Lower leg skin (tissue), 4 donors: ENCODE data around the gene ACOT11. TPM values are rescaled to one million over a fixed set of nuclear protein-coding genes. Genes with fewer than 3 reads are reported as not detected.

Experiments
- DNase-seq, 2 donors: peaks; one replicate each; pipeline ENCODE4 v3.0.0-alpha.2; 2019; ENCODE audit warnings: low spot score in 2 of 2
- H3K4me3 ChIP-seq: fragments of 200-600 bp; sonication (generic); 2 replicates; pipeline ENCODE4 v1.5.1; 2017; ENCODE audit warnings: mild to moderate bottlenecking, low read depth; ENCODE audit not compliant: poor library complexity, severe bottlenecking
- POLR2A ChIP-seq, 2 donors: fragments of 450-650 bp; IDR thresholded peaks; one replicate each; pipeline ENCODE4 v1.6.1; 2016 to 2017; ENCODE audit warnings: antibody characterized with exemption in 2 of 2, mild to moderate bottlenecking in 1 of 2, moderate library complexity in 1 of 2
- WGBS, 2 donors: methylation state at CpG; one replicate each; pipeline ENCODE4 v1.1.5; 2018; 5-methylcytosine and 5-hydroxymethylcytosine counted together
- intact Hi-C: fragments of 100-400 bp; cut with DNase I; formaldehyde crosslinking; loops from one replicate; pipeline ENCODE4 v1.15.0; 2023; ENCODE audit warnings: low total_unique reads
- total RNA-seq, 4 donors: library from RNA; depleted of rRNA; stranded (reverse); fragments of >200 nt; gene quantifications; one replicate each; pipeline ENCODE4 v1.1.0, GENCODE V29; 2016
- TF ChIP-seq, protein P1 (sequence below), 3 donors: fragments of 450-650 bp; IDR thresholded peaks; one replicate each; pipeline ENCODE4 v1.5.1; 2016; ENCODE audit warnings: antibody characterized with exemption in 3 of 3, mild to moderate bottlenecking in 3 of 3, moderate library complexity in 2 of 3

ACOT11 gene
- total RNA-seq, 4 donors from 2014 or later: 1.9 to 3.9 (median 2.2) TPM

GRCh38 chr1:54608566-54609230 is 60.7 kb downstream of the ACOT11 start:
- 86 to 88% methylated on average over 9 of the region's 9 CpGs for WGBS, 2 donors
- intact Hi-C loops: no loop called here
- peak in 1 of 2 donors; percentile 18 for DNase-seq
- no peak overlapping the region for H3K4me3 ChIP-seq
- TF ChIP-seq, protein P1, sequence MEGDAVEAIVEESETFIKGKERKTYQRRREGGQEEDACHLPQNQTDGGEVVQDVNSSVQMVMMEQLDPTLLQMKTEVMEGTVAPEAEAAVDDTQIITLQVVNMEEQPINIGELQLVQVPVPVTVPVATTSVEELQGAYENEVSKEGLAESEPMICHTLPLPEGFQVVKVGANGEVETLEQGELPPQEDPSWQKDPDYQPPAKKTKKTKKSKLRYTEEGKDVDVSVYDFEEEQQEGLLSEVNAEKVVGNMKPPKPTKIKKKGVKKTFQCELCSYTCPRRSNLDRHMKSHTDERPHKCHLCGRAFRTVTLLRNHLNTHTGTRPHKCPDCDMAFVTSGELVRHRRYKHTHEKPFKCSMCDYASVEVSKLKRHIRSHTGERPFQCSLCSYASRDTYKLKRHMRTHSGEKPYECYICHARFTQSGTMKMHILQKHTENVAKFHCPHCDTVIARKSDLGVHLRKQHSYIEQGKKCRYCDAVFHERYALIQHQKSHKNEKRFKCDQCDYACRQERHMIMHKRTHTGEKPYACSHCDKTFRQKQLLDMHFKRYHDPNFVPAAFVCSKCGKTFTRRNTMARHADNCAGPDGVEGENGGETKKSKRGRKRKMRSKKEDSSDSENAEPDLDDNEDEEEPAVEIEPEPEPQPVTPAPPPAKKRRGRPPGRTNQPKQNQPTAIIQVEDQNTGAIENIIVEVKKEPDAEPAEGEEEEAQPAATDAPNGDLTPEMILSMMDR (IDR thresholded peaks at IDR 0.05): no peak
- no peak for TF ChIP-seq POLR2A (IDR thresholded peaks at IDR 0.05)

DNA sequence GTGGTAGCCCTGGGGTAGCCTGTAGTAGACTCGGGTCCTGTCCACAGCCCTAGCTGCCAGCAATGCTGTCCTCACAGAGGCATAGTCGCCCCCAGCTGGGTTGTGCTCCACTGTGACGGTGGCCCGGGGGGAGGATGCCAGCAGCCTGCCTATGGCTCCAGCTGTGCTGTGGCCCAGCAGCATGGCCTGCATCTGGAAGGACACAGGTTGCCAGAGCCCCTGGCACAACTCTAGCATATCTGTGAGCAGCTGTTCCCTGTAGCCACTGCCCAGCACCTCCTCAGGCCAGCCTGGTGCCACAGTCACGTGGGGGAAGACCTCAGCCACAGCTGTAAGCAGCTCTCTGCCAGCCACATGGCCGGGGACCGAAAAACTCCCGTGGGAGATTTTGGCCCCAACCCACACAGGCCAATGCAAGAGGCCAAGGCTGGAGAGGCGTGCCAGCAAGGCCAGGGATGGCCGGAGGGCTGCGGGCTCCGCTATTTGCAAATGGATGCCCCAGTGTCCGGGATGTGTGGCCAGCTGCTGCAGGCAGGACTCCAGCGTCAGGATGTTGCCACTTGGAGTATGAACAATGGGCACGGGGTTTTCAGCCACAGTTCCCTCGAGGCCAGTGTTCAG is 61.4 kb downstream of the ACOT11 start:
- no peak for TF ChIP-seq POLR2A (IDR thresholded peaks at IDR 0.05)
- TF ChIP-seq, protein P1 (IDR thresholded peaks at IDR 0.05): no peak
- H3K4me3 ChIP-seq: no peak overlapping the region
- WGBS, 2 donors: 71 to 83% methylated on average over 4 to 10 of the region's 16 CpGs
- peak in 1 of 2 donors; percentile 78 for DNase-seq
- intact Hi-C loops: no loop called here

- WGBS, 2 donors: 81 to 83% methylated on average over 5 to 6 of the region's 6 CpGs
- H3K4me3 ChIP-seq: no peak overlapping the region
- no peak for TF ChIP-seq POLR2A (IDR thresholded peaks at IDR 0.05)
- TF ChIP-seq, protein P1 (IDR thresholded peaks at IDR 0.05): no peak
- peak in 1 of 2 donors; percentile 67 for DNase-seq
- intact Hi-C loops: no loop called here
These were observed 62.0 kb downstream of the ACOT11 start for GRCh38 chr1:54610048-54610447.

DNA sequence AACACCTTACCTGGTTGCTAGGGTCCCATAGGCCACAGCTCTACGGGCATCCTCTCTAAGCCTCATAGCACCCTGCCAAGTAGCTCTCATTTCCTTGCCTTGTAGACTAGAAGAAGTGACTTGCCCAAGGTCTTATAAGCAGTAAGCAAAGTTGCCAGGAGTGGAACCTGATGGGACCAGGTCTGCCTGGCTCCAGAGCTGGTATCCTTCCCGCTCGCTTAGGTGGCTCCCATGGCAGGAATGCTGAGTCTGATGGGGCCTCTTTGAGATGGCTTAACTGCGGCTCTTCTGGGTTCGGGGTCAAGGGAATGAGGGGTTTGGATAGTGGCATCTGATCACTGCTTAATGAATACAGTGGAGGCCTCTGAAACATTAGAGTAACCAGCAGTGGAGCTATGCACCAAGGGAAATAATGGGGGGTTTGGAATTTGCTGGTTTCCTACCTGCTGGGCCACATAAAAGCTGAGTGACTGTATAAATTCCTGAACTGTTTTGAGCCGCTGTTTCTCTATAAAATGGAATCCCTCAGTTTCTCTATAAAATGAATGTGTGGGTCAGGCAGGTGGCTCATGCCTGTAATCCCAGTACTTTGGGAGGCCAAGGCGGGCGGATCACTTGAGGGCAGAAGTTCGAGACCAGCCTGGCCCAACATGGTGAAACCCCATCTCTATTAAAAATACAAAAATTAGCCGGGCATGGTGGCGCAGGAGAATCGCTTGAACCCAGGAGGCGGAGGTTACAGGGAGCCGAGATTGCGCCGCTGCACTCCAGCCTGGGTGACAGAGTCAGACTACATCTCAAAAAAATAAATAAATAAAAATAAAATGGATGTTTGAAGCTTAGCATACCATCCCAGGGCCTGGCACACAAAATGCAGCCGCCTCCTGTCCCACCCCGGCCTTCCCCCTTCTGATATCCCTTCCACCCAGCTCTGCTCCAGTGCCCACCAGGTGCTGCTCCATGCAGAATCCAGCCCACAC is 62.9 kb downstream of the ACOT11 start:
- no peak overlapping the region for H3K4me3 ChIP-seq
- peak in 1 of 2 donors; percentile 60 for DNase-seq
- intact Hi-C loops: no loop called here
- 97 to 98% methylated on average over 18 of the region's 18 CpGs for WGBS, 2 donors
- TF ChIP-seq, protein P1 (IDR thresholded peaks at IDR 0.05): no peak

- TF ChIP-seq, protein P1 (IDR thresholded peaks at IDR 0.05): no peak
- no peak for TF ChIP-seq POLR2A (IDR thresholded peaks at IDR 0.05)
- intact Hi-C loops: no loop called here
- no peak for DNase-seq
- H3K4me3 ChIP-seq: no peak overlapping the region
- WGBS, 2 donors: 91 to 92% methylated on average over 8 of the region's 8 CpGs
These were observed 63.6 kb downstream of the ACOT11 start for GRCh38 chr1:54611621-54612020.
